Central memory CD4-positive, alpha-beta T cell (primary cell): Measurements from ENCODE around the gene ZDHHC23.

Experiments
- DNase-seq: peaks from one replicate; pipeline ENCODE4 v3.0.0; 2022
- total RNA-seq, 3 experiments: gene quantifications; one replicate each; lab custom pipeline; 2026; lab: John Stamatoyannopoulos, UW

Gene ZDHHC23
- 6.8 to 14.0 (median 9.1) reads per million in 3 experiments for total RNA-seq

- peak; percentile 73 for DNase-seq
These were observed at the start of gene ZDHHC23 for GRCh38 chr3:113947372-113948014. Gene ZDHHC23 (plus strand): TSS chr3:113948013. CDS start chr3:113948803, 790 bp downstream.

DNA sequence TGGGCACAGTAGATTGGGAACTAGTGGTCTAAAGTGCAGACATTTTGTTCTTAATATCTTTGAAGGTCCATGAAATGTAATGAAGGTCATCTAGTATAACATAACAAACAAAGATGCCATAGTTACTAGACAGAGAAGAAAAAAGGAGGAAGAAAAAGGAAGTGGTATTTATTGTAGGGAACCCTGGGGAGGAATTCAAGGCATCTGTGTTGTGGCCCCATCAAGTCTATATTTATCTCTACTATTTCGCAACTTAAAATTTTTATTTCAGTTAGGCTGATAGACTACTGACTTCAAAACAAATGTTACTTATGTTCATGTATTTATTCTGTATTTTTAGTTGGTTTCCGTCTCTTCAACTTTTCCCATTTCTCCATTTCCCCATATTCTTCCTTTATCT lies 48.9 kb upstream of the ZDHHC23 start:
- no peak for DNase-seq

DNA sequence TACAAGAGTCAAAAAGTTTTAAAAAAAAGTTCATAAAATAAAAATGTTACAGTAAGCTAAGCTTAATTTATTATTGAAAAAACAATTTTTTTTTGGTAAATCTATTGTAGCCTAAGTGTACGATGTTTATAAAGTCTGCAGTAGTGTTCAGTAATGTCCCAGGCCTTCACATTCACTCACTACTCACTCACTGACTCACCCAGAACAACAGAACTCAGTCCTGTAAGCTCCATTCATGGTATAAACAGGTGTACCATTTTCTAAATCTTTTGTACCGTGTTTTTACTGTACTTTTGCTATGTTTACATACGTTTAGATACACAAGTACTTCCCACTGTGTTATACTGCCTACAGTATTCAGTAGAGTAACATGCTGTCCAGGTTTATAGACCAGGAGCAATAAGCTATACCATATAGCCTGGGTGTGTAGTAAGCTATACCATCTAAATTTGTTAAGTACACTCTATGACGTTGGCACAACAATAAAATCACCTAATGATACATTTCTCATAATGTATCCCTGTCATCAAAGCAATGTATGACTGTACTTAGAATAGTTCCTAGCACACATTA lies 41.2 kb upstream of the ZDHHC23 start:
- DNase-seq: no peak

GRCh38 chr3:113908133-113908532 lies 39.7 kb upstream of the ZDHHC23 start:
- no peak for DNase-seq

DNA sequence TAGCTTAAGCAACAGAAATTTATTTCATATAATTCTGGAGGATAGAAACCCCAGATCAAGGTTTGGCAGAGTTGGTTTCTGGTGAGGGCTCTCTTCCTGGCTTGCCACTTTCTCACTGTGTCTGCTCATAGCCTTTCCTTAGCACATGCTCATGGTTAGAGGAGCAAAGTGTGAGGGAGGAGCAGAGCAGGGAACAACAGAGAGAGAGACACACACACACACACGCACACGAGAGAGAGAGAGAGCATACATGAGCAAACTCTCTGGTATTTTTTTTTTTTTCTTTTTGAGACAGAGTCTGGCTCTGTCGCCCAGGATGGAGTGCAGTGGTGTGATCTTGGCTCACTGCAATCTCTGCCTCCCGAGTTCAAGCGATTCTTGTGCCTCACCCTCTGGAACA lies 36.8 kb upstream of the ZDHHC23 start:
- no peak for DNase-seq

GRCh38 chr3:113912552-113913236 lies 35.1 kb upstream of the ZDHHC23 start:
- peak; percentile 45 for DNase-seq

GRCh38 chr3:113914646-113915045 lies 33.2 kb upstream of the ZDHHC23 start:
- no peak for DNase-seq

DNA sequence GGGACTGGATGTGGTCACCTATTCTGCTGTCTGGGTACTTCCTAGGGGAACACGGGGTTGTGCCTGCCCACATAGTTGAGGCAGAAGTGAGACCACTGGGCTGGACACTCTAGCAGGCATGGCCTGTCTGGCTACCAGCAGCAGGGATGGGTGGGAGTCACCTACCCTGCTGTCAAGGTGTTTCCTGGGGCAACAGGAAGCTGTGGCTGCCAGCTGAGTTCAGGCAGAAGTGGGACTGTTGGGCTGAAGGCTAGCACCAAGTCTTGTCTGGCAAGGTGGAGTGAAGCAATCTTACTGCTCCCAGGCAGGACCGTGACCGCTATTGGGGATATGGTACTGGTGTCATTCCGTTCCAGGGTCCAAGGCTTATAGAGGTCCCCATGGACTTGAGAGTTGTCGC lies 20.3 kb upstream of the ZDHHC23 start:
- DNase-seq: no peak

- no peak for DNase-seq
These were observed 982 bp upstream of the ZDHHC23 start for GRCh38 chr3:113946831-113947230.

DNA sequence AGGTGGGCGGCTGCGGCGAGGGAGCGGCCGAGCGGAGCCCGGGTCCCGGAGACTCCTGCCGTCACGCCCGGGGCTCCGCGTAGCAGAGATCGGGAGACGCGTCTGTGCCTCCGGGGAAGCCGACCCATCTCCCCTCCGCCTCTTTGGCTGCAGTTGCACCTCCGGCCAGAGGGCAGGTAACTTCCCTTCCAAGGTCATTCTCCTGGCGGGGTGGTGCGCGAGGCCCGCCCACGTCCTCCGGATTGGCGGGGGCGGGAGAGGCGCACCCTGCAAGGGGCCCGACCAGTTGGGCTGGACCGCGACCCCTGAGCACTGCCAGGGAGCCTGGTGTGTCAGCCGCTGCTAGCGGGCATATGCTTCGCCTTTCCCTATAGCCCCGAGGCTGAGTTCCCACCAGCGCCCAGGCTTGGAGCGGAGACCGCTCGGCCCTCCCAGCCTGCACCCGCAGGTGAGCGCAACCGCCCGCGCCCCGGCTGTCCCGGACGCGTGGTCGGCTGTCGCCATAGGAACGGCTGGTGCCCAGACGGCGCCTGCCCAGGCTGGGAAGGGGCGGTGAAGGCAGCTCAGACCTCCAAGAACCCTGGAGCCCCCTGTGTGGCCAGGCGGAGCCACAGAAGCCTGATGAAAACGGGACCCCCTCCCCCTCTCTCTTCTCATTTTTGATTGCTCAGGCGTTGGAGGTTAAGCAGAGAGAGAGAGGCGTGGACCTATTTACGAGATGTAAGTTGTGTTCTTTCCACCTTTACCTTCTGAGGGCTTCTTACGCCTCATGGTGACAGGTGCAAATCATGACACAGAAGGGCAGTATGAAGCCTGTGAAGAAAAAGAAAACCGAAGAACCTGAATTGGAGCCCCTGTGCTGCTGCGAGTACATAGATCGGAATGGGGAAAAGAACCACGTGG lies 453 bp downstream of the ZDHHC23 start:
- peak; percentile 28 for DNase-seq

DNA sequence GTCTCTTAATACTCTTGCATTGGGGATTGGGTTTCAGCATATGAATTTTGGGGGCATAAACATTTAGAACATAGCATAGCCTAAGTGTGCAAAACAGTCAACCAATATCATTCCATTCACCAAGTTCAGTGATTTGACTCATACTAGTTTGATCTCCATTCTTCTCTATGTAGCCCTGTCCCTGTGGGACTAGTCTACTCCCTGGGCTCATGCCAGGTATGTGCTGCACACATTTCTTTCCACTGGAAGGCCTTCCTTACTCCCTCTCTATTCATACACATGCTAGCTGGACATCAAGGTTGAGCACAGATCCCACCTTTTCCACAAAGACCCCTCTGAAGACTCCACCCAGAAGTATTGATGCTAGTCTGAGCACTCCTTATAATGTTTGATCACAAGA lies 5.1 kb downstream of the ZDHHC23 start:
- no peak for DNase-seq

GRCh38 chr3:113953677-113954076 lies 5.9 kb downstream of the ZDHHC23 start:
- DNase-seq: no peak

GRCh38 chr3:113954091-113954685 lies 6.4 kb downstream of the ZDHHC23 start:
- DNase-seq: no peak

DNA sequence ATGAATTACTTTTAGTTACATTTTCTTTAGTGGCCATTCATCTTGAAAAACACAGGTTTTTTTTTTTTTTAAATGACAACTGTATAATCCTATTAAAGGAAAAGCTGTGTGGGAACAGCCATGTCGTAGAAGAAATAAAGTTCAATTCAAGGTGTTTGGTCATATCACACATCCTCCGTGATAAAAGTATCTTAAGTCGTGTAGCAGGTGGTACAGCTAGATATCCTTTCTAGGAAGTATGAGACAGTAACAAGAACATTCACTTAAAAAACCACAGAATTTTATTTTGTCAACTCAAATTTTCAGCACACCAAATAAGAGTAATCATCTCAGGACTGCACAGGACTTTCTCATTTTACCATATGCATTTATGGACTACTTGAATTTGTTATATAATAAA lies 16.1 kb downstream of the ZDHHC23 start:
- DNase-seq: no peak

DNA sequence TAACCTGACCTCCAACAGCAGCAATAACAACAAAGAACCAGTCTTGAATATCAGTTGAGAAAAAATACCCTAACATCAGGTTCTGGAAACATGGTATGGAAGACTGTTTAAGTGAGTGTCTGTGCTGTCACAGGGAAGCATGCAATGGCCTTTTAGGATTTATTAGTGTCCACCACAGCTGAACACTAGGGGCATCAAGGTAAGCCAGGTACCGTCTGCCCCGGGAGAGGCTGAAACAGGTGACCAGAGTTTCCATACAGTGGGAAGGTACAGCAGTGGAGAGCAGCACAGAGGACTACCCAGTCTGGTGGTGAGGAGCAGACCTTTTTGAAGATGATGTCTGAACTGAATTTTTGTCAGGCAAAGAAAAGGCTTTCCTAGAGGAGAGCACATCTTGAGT lies 18.4 kb downstream of the ZDHHC23 start:
- DNase-seq: no peak

DNA sequence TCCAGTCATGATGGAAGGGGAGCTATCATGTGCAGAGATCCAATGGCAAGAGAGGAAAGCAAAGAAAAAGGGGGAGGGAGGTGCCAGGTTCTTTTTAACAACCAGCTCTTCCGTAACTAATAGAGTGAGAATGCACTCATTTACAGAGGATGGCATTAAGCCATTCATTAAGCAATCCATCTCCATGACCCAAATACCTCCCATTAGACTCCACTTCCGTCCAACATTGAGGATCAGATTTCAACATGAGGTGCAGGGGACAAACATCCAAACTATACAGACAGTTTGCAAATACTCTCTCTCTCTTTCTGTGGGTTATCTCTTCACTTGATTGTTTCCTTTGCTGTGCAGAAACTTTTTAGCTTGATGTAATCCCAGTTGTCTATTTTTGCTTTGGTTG lies 21.2 kb downstream of the ZDHHC23 start:
- DNase-seq: no peak

GRCh38 chr3:113977822-113978221 lies 30.0 kb downstream of the ZDHHC23 start:
- no peak for DNase-seq

- DNase-seq: no peak
These were observed 32.1 kb downstream of the ZDHHC23 start for GRCh38 chr3:113979916-113980315.

GRCh38 chr3:113981803-113982202 lies 34.0 kb downstream of the ZDHHC23 start:
- DNase-seq: no peak

GRCh38 chr3:113983544-113983943 lies 35.7 kb downstream of the ZDHHC23 start:
- no peak for DNase-seq

DNA sequence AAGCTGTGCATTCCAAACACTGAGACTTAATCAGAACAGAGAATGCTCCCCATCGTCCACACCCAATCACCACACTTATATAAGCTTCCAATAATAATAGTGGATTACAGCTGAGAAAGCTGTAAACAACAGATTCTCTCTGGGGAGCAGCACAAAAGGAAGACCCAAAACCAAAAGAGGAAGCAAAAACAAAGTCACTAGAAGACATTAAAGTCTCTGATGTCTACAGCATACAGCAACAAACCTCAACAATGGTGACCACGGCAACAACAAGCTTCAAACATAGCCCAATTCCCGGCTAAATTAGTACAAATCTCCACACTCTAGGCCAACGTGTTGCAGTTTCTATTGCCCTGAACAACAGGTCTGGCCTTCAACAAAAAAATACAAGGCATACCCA lies 37.7 kb downstream of the ZDHHC23 start:
- DNase-seq: peak; percentile 32

GRCh38 chr3:114005481-114005880 lies 57.7 kb downstream of the ZDHHC23 start:
- DNase-seq: no peak
